DLD1 (cell line): Measurements from ENCODE around the gene NIFK.
"Not testable (repeated sequence)": the region's sequence is repeated elsewhere in the genome, so short reads cannot be mapped to it uniquely, and the experiment has no call there.

Experiments
- in situ Hi-C: cut with HindIII; loops from 2 replicates; pipeline ENCODE4 v1.10.0; 2017; ENCODE audit warnings: low sequenced_read_pairs

The NIFK gene

DNA sequence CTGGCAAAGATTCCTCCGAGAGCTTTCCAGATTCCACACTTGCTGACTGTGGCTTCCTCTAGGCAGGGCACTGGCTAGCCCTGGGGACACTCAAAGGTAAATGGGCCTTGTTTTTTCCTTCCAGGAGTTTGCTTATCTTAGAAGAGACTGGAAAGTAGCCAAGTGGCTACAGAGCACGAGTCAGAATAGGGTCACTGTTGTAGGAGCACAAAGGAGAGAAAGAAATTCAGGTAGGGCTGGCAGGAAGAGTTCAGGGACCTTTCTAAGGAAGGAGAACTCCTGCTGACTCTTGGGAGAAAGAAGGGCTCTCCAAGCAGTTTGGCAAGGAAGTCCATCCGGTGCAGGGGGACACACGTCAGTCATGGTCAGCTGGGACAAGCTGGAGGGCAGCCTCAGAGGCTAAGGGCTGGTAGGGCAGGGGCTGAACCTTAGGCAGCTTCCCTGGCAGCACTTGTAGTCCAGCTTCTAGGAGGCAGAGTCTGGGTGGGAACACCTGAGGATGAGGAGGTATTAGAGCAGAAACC, 39.5 kb downstream of the NIFK start:
- in situ Hi-C loops: no loop called here

DNA sequence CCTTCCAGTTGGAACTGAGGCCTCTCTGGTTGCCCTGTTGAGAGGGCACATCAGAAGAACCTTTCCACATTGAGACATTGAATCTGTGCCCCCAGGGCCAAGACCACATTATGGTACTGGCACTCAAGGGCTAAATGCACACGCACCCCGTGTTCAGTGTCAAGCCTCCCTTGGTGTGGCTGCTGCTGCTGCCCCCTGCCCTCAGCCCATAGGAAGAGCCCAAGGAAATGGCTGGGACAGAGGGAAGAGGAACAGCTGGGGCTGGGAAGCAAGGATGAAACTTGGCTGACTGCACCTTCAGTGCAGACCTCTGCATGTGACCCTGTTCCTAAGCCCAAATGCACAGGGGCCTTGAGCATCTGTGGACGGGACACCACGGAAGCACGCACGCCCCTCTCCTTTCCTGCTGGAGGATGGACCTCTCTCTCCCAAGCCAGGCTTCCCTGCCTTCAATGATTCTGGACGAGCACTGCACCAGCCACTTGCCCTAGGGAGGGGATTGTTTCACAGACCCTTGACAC, 40.2 kb downstream of the NIFK start:
- in situ Hi-C loops: no loop called here

DNA sequence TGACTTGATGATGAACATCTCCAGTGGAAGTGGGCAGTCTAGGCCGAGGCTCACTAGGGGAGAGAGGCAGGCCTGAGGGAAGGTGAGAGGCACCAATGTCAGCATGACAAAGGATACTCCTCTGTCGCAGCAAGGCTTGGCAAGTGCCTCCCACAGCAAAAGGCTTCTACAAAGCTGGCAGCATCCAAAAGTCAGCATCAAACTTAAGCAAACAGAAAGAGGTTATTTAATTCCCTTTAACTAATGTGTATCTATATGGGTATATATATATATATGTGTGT, 41.6 kb downstream of the NIFK start:
- in situ Hi-C loops: no loop called here

DNA sequence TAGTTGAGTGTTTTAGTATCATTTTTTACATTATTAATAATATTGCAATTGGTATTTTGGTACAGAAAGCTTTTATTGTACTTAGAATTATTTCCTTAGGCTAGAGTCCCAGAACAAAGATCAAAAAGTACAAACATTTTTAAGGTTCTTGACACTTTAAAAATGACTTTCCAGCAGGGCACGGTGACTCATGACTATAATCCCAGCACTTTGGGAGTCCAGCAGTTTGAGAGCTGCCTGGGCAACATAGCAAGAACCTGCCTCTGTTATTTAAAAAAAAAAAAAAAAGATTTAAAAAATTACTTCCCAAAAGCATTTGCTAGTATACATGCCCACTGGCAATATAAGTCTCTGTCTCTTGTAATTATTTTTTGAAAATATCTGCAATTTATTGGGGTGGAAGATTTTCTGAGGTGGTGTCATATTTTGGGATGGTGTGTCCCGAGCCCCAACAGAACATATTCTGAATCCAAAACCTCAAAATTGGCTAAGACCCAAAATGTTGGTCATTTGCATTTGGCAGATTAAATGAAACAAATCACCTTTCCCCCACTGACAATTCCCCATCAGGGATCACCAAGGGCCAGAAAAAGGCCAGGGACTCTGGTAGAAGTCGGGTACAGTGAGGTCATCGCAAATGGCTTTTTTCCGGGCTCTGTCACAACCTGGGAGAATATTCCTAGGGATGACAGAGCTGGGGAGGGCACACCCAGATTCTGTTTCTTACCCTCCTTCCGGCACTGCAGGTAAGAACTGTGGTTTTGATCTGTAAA, 42.1 kb downstream of the NIFK start:
- in situ Hi-C loops: no loop called here

DNA sequence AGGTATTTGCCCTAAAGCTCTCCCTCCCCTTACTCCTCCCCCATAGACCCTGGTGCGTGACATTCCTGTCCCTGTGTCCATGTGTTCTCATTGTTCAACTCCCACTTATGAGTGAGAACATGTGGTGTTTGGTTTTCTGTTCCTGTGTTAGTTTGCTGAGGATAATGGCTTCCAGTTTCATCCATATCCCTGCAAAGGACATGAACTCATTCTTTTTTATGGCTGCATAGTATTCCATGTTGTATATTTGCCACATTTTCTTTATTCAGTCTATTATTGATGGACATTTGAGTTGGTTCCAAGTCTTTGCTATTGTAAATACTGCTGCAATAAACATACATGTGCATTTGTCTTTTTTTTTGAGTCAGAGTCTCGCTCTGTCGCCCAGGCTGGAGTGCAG, 46.1 kb downstream of the NIFK start:
- in situ Hi-C loops: not testable (repeated sequence)

DNA sequence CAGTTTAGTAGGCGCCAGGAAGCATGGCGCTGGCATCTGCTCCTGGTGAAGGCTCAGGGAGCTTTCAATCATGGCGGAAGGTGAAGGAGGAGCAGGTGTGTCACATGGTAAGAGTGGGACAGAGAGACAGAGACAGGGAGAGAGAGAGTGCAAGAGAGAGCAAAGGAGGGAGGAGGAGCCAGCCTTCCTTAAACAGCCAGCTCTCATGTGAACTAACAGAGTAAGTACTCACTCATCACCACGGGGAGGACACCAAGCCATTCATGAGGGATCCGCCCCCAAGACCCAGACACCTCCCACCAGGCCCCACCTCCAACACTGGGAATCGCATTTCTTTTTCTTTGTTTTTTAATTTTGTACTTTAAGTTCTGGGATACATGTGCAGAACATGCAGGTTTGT, 46.6 kb downstream of the NIFK start:
- in situ Hi-C loops: no loop called here

DNA sequence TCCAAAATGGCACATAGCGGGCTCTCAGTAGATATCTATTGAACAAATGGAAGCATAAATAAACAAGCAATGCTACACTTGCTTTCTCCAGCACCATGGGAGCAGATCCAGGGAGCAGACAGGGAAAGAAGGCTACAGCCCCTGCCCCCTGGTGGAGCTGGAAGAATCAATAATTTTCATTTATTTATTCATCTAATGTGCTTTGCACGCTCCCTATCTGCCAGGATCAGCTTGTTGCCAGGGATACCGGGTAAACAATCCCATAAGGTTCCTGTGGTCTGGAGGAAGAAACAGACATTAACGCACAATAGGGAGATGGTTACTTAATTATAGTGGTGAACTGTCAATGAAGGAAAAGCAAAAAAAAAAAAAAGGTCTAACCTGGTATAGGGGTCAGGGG, 47.3 kb downstream of the NIFK start:
- in situ Hi-C loops: no loop called here

DNA sequence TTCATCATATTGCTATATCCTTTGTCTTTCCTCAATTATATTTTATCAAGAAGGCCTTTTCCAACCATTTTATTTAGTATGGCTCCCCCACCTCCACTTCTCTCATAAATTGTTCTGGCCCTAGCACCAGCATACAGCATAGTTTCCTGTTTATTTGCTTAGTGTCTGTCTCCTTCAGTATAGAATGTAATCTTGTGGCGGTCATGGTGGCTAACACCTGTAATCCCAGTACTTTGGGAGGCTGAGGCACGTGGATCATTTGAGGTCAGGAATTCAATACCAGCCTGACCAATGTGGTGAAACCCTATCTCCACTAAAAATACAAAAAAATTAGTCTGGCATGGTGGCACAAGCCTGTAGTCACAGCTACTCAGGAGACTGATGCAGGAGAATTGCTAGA, 47.9 kb downstream of the NIFK start:
- in situ Hi-C loops: no loop called here

DNA sequence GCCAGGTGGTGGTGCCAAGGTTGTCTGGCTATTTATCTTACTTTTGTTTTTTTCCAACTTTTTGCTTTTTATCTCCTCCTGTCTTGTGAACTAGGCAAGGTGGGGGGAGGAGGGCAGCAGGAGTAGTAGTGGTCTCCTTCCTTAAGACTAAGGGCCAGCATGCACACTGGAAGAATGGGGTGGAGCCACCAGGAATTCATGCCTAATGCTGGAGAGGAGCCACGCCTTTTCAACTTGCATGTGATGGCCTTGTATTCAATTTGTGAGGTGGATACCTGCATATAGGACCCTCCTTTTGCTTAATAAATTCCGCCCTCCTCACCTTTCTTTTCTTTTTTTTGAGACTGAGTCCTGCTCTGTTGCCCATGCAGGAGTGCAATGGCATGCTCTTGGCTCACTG, 49.8 kb downstream of the NIFK start:
- in situ Hi-C loops: no loop called here

DNA sequence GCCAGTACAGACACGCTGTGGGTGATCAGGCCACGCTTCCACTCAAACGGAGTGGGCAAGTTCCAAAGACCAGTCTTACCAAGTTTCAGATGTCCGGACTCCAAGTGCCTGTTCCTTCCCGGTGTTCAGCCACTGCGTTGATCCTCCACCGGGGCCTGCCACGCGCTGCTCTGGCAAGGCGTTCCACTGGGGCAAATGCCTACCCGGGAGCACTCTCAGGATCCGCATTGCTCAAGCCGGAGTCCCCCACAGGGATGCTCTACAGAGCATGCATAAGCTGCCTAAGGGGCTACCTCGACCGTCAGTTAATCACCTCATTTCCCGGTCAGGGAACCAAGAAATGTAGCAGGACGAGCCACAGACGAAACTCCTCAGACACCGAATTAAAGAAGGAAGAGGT, 50.5 kb downstream of the NIFK start:
- in situ Hi-C loops: no loop called here

DNA sequence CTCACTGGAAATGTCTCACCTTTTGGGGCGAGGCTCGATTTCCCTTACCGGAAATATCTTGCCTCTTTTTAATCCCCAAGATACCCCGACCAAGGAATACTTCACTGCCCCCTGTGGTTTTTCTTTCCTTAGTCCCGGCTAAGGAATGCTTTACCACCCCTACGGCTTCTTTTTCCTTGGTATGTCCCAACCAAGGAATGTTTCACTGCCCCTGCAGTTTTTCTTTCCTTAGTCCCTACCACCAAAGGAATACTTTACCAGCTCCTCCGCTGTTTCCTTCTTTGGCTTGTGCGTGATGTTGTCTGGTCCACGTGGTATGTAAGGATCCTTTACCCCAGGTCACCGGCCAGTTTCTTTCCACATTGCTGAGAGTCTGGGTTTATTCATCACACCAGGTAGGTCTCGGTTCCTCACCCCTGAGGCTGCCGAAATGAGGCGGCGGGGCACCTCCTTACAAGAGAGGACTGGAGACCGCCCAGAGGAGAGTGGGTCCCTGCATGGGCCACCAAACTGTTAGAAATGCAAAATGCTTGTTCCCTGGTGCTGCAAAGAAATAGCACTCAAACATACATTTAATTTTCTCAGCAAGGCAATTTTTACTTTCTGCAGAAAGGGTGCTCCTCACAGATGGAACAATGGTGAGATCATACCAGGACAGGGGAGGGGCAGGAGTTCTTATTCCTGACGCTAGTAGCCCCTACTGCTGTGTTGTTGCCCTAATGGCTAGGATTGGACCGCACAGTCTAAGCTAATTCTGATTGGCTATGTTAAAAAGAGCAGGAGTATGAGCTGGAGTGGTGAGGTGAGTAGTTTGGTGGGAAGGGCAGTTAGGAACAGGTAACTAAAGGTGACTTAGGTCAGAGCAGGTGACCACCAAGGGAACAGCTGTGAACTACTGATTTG, 54.0 kb downstream of the NIFK start:
- in situ Hi-C loops: no loop called here

DNA sequence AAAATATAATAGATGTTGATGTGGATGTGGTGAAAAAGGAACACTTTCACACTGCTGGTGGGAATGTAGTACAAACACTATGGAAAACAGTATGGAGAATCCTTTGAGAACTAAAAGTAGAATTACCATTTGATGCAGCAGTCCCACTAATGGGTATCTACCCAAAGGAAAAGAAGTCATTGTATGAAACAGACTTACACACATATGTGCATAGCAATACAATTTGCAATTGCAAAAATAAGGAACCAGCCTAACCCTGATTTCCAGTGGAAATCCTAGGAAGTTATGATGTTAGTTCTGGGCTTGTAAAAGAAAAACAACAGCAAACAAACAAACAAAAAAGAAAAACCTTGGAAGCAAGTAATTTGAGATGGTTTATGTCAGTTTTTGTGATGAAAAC, 58.8 kb downstream of the NIFK start:
- in situ Hi-C loops: no loop called here
